Large intestine (tissue), 3 donors: ENCODE measurements around the gene R3HDM2. TPM values are rescaled to one million over a fixed set of nuclear protein-coding genes. Genes with fewer than 3 reads are reported as not detected.
"Not testable (repeated sequence)": the region's sequence is repeated elsewhere in the genome, so short reads cannot be mapped to it uniquely, and the experiment has no call there.

Source experiments
- DNase-seq, 2 donors: peaks; one replicate each; pipeline versions ENCODE4 v3.0.0 to v3.0.0-alpha.2; 2013
- H3K27ac ChIP-seq: one replicate; pipeline ENCODE4 v1.5.1; 2013; ENCODE audit warnings: low read length
- H3K27me3 ChIP-seq: 2 replicates; pipeline ENCODE4 v1.6.1; 2013; ENCODE audit warnings: low read length; ENCODE audit not compliant: control insufficient read depth, insufficient read depth
- H3K36me3 ChIP-seq: 2 replicates; pipeline ENCODE4 v1.6.1; 2013; ENCODE audit warnings: low read length; ENCODE audit not compliant: control insufficient read depth, insufficient read depth
- H3K4me1 ChIP-seq: one replicate; pipeline ENCODE4 v1.6.1; 2013; ENCODE audit warnings: low read length; ENCODE audit not compliant: control insufficient read depth, insufficient read depth
- H3K4me3 ChIP-seq: one replicate; pipeline ENCODE4 v1.5.1; 2013; ENCODE audit warnings: low read length
- H3K9me3 ChIP-seq: one replicate; pipeline ENCODE4 v1.6.1; 2013; ENCODE audit warnings: mild to moderate bottlenecking, low read depth, low read length, moderate library complexity; ENCODE audit not compliant: control insufficient read depth
- WGBS: methylation state at CpG from one replicate; pipeline ENCODE4 v1.1.5; 2013; ENCODE audit warnings: low lambda C conversion rate; ENCODE audit not compliant: insufficient coverage; 5-methylcytosine and 5-hydroxymethylcytosine counted together
- polyA plus RNA-seq: library from polyadenylated mRNA; unstranded; fragments of 120-200 nt; gene quantifications from one replicate; pipeline ENCODE4 v1.2.1, GENCODE V29; 2013

Gene R3HDM2
- polyA plus RNA-seq, 1 donor, result 64.2 TPM

- no peaks in the 10 kb centered on the region for H3K27me3 ChIP-seq
- no peak overlapping the region for H3K27ac ChIP-seq
- no peak overlapping the region for H3K4me3 ChIP-seq
- peaks cover 45% of the 10 kb centered on the region for H3K36me3 ChIP-seq
- 100% methylated on average over 1 of the region's 3 CpGs for WGBS
- no peaks in the 10 kb centered on the region for H3K9me3 ChIP-seq
- no peak for DNase-seq
- no peaks in the 10 kb centered on the region for H3K4me1 ChIP-seq
Measured at GRCh38 chr12:57300961-57301584, 129.8 kb downstream of the R3HDM2 start.

GRCh38 chr12:57299514-57300016 lies 131.3 kb downstream of the R3HDM2 start:
- no peak for DNase-seq
- H3K36me3 ChIP-seq, result peaks cover 57% of the 10 kb centered on the region
- H3K4me1 ChIP-seq, result no peaks in the 10 kb centered on the region
- WGBS, result no CpG with 5 or more reads among the region's 1 CpG
- H3K27ac ChIP-seq, result no peak overlapping the region
- no peak overlapping the region for H3K4me3 ChIP-seq
- no peaks in the 10 kb centered on the region for H3K9me3 ChIP-seq
- H3K27me3 ChIP-seq, result no peaks in the 10 kb centered on the region

GRCh38 chr12:57296291-57296690 lies 134.6 kb downstream of the R3HDM2 start:
- WGBS, result no CpG with 5 or more reads among the region's 4 CpGs
- no peak for DNase-seq

GRCh38 chr12:57282073-57282472 lies 148.8 kb downstream of the R3HDM2 start:
- DNase-seq, H3K9me3 ChIP-seq, H3K27ac ChIP-seq, H3K27me3 ChIP-seq, H3K4me3 ChIP-seq: not testable (repeated sequence)
- WGBS, result 90% methylated on average over 6 of the region's 12 CpGs
- Histone ChIP-seq H3K4me1 (peaks cover 13% of the 10 kb centered on the region), H3K36me3 (peaks cover 46% of the 10 kb centered on the region)

More at GRCh38 chr12:57296291-57296690, 134.6 kb downstream of the R3HDM2 start:
- H3K4me3 ChIP-seq, result no peak overlapping the region
- H3K9me3 ChIP-seq, result no peaks in the 10 kb centered on the region
- no peak overlapping the region for H3K27ac ChIP-seq
- no peaks in the 10 kb centered on the region for H3K4me1 ChIP-seq
- no peaks in the 10 kb centered on the region for H3K27me3 ChIP-seq
- H3K36me3 ChIP-seq, result peaks cover 76% of the 10 kb centered on the region

- Histone ChIP-seq H3K27ac (peak overlapping the region; percentile 89), H3K27me3 (no peaks in the 10 kb centered on the region), H3K4me1 (peaks cover 13% of the 10 kb centered on the region), H3K9me3 (no peaks in the 10 kb centered on the region), H3K36me3 (peaks cover 40% of the 10 kb centered on the region), H3K4me3 (no peak overlapping the region)
- no CpG with 5 or more reads among the region's 9 CpGs for WGBS
- peak; percentile 83 to 91 for DNase-seq
Measured at GRCh38 chr12:57280211-57281062, 150.4 kb downstream of the R3HDM2 start.

GRCh38 chr12:57278465-57279381 lies 152.1 kb downstream of the R3HDM2 start:
- Histone ChIP-seq H3K4me3 (no peak overlapping the region), H3K27me3 (no peaks in the 10 kb centered on the region), H3K36me3 (peaks cover 36% of the 10 kb centered on the region), H3K9me3 (no peaks in the 10 kb centered on the region), H3K4me1 (peaks cover 13% of the 10 kb centered on the region), H3K27ac (no peak overlapping the region)
- no peak for DNase-seq
- WGBS, result 100% methylated on average over 2 of the region's 15 CpGs

GRCh38 chr12:57276935-57277563 lies 153.8 kb downstream of the R3HDM2 start:
- H3K36me3 ChIP-seq, result peaks cover 41% of the 10 kb centered on the region
- H3K27me3 ChIP-seq, result no peaks in the 10 kb centered on the region
- no CpG with 5 or more reads among the region's 4 CpGs for WGBS
- peak in 1 of 2 donors; percentile 8 for DNase-seq
- no peaks in the 10 kb centered on the region for H3K9me3 ChIP-seq
- no peak overlapping the region for H3K4me3 ChIP-seq
- H3K27ac ChIP-seq, result no peak overlapping the region
- peaks cover 13% of the 10 kb centered on the region for H3K4me1 ChIP-seq

- H3K27me3 ChIP-seq, H3K4me3 ChIP-seq, H3K9me3 ChIP-seq, H3K27ac ChIP-seq, DNase-seq: not testable (repeated sequence)
- peaks cover 13% of the 10 kb centered on the region for H3K4me1 ChIP-seq
- WGBS, result no CpG with 5 or more reads among the region's 6 CpGs
- H3K36me3 ChIP-seq, result peaks cover 46% of the 10 kb centered on the region
Measured at GRCh38 chr12:57276233-57276632, 154.6 kb downstream of the R3HDM2 start.

GRCh38 chr12:57273516-57273915 lies 157.3 kb downstream of the R3HDM2 start:
- no peak for DNase-seq
- Histone ChIP-seq H3K4me1 (no peaks in the 10 kb centered on the region), H3K36me3 (peaks cover 57% of the 10 kb centered on the region), H3K27ac (no peak overlapping the region), H3K27me3 (no peaks in the 10 kb centered on the region), H3K4me3 (no peak overlapping the region), H3K9me3 (no peaks in the 10 kb centered on the region)
